Measurements from ENCODE around the gene BEST1.
"Not testable (repeated sequence)": the region's sequence is repeated elsewhere in the genome, so short reads cannot be mapped to it uniquely, and the experiment has no call there.

Gene BEST1

GRCh38 chr11:61978703-61979661 lies 28.8 kb downstream of the BEST1 start:
- no peak for DNase-seq (ENCODE audit: low spot score)

GRCh38 chr11:61980783-61981541 lies 30.8 kb downstream of the BEST1 start:
- no peak for DNase-seq (ENCODE audit: low spot score)

GRCh38 chr11:61983419-61983818 lies 33.3 kb downstream of the BEST1 start:
- DNase-seq (ENCODE audit: low spot score), result no peak

GRCh38 chr11:61985869-61986268 lies 35.7 kb downstream of the BEST1 start:
- no peak for DNase-seq (ENCODE audit: low spot score)

GRCh38 chr11:61994981-61995380 lies 44.8 kb downstream of the BEST1 start:
- DNase-seq (ENCODE audit: low spot score), result peak; percentile 87

GRCh38 chr11:61996933-61997332 lies 46.8 kb downstream of the BEST1 start:
- DNase-seq (ENCODE audit: low spot score), result peak; percentile 91

- DNase-seq (ENCODE audit: low spot score), result no peak
These were observed 49.2 kb downstream of the BEST1 start for GRCh38 chr11:61999141-61999975.

- DNase-seq (ENCODE audit: low spot score), result no peak
These were observed 50.6 kb downstream of the BEST1 start for GRCh38 chr11:62000539-62001446.

- no peak for DNase-seq (ENCODE audit: low spot score)
These were observed 51.5 kb downstream of the BEST1 start for GRCh38 chr11:62001450-62002191.

GRCh38 chr11:62002283-62002682 lies 52.1 kb downstream of the BEST1 start:
- DNase-seq (ENCODE audit: low spot score), result not testable (repeated sequence)

GRCh38 chr11:62004473-62004872 lies 54.3 kb downstream of the BEST1 start:
- DNase-seq (ENCODE audit: low spot score), result no peak

- DNase-seq (ENCODE audit: low spot score), result no peak
These were observed 58.0 kb downstream of the BEST1 start for GRCh38 chr11:62008193-62008592.

- no peak for DNase-seq (ENCODE audit: low spot score)
These were observed 60.9 kb downstream of the BEST1 start for GRCh38 chr11:62010935-62011528.

- DNase-seq (ENCODE audit: low spot score), result no peak
These were observed 61.7 kb downstream of the BEST1 start for GRCh38 chr11:62011881-62012280.

- DNase-seq (ENCODE audit: low spot score), result no peak
These were observed 62.3 kb downstream of the BEST1 start for GRCh38 chr11:62012451-62012831.

GRCh38 chr11:62012832-62013461 lies 62.8 kb downstream of the BEST1 start:
- DNase-seq (ENCODE audit: low spot score), result no peak

Measured in putamen (tissue), 1 donor.